ENCODE results near the gene OR1S2. TPM values are rescaled to one million over a fixed set of nuclear protein-coding genes. Genes with fewer than 3 reads are reported as not detected.

The OR1S2 gene
- total RNA-seq, 1 donor from 2014 or later = not detected

DNA sequence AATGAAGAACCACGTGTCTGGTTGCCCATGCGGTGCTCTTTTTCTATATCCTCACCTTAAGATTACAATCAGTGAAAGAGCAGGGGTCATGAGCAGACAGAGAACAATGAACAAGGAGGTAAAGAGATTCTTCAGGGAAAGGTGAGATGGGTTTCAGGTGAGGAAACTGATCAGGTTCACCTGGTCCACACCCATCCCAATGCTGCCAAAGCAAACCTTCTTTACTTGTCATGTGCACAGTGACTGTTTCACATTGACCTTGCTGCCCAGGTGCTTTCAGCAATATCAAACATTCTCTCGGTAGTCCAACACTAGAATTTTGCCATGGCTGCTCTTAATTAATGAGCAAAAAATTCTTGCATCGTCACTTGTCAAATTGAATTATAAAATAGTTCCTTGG, 39.6 kb downstream of the OR1S2 start:
- Histone ChIP-seq H3K4me1 (no peaks in the 10 kb centered on the region), H3K36me3 (no peaks in the 10 kb centered on the region), H3K27ac (no peak overlapping the region), H3K27me3 (no peaks in the 10 kb centered on the region), H3K4me3 (no peak overlapping the region), H3K9me3 (no peaks in the 10 kb centered on the region)
- intact Hi-C loops (cut with DNase I) = no loop called here
- ATAC-seq = no peak
- no peak for DNase-seq
- TF ChIP-seq, protein P1, sequence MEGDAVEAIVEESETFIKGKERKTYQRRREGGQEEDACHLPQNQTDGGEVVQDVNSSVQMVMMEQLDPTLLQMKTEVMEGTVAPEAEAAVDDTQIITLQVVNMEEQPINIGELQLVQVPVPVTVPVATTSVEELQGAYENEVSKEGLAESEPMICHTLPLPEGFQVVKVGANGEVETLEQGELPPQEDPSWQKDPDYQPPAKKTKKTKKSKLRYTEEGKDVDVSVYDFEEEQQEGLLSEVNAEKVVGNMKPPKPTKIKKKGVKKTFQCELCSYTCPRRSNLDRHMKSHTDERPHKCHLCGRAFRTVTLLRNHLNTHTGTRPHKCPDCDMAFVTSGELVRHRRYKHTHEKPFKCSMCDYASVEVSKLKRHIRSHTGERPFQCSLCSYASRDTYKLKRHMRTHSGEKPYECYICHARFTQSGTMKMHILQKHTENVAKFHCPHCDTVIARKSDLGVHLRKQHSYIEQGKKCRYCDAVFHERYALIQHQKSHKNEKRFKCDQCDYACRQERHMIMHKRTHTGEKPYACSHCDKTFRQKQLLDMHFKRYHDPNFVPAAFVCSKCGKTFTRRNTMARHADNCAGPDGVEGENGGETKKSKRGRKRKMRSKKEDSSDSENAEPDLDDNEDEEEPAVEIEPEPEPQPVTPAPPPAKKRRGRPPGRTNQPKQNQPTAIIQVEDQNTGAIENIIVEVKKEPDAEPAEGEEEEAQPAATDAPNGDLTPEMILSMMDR (IDR thresholded peaks at IDR 0.05) = no peak

Other genes starting within 250 kb of the OR1S2 start
- gene OR9Q1, start 180.3 kb downstream of the OR1S2 start, total RNA-seq = not detected
- not detected for gene OR6Q1, start 173.2 kb downstream of the OR1S2 start, total RNA-seq
- gene OR9I1, start 78.6 kb downstream of the OR1S2 start, total RNA-seq = not detected
- gene OR9Q2, start 15.1 kb downstream of the OR1S2 start, total RNA-seq = not detected
- not detected for gene OR1S1, start 8.6 kb upstream of the OR1S2 start, total RNA-seq
- not detected for gene OR10Q1, start 24.8 kb upstream of the OR1S2 start, total RNA-seq
- gene OR10W1, start 64.1 kb upstream of the OR1S2 start, total RNA-seq = not detected
- not detected for gene OR5B17, start 154.9 kb upstream of the OR1S2 start, total RNA-seq
- gene OR5B3, start 202.7 kb upstream of the OR1S2 start, total RNA-seq = not detected
- gene OR5B2, start 224.0 kb upstream of the OR1S2 start, total RNA-seq = not detected
- gene OR5B12, start 238.1 kb upstream of the OR1S2 start, total RNA-seq = not detected